Heart left ventricle (tissue), 16 donors: ENCODE data around the gene PPFIBP1. TPM values are rescaled to one million over a fixed set of nuclear protein-coding genes. Genes with fewer than 3 reads are reported as not detected.

Experiments used
- ATAC-seq, 4 donors: fragments of 200-7000 bp; cut with Tn5 transposase; one replicate each; pipeline ENCODE4 v1.9.1; 2020 to 2022; ENCODE audit warnings: moderate library complexity in 4 of 4, mild to moderate bottlenecking in 3 of 4, moderate number of reproducible peaks in 1 of 4
- DNase-seq, 5 donors: peaks; one replicate each; pipeline ENCODE4 v3.0.0-alpha.2; 2020
- H3K27ac ChIP-seq, 12 donors: fragments of 200-600 bp; sonication (generic) in 4 of 12; one replicate each; pipeline versions ENCODE4 v1.5.0 to v1.8.0; 2016 to 2022; ENCODE audit warnings: mild to moderate bottlenecking in 2 of 12
- H3K27me3 ChIP-seq, 9 donors: fragments of 200-600 bp; sonication (generic) in 2 of 9; one replicate each; pipeline versions ENCODE4 v1.5.1 to v1.8.0; 2016 to 2022; ENCODE audit warnings: mild to moderate bottlenecking in 3 of 9
- H3K36me3 ChIP-seq, 9 donors: fragments of 200-600 bp; sonication (generic) in 2 of 9; one replicate each; pipeline versions ENCODE4 v1.5.0 to v1.8.0; 2018 to 2022; ENCODE audit warnings: mild to moderate bottlenecking in 2 of 9
- H3K4me1 ChIP-seq, 12 donors: fragments of 200-600 bp; sonication (generic) in 4 of 12; one replicate each; pipeline versions ENCODE4 v1.5.0 to v1.8.0; 2016 to 2022; ENCODE audit warnings: mild to moderate bottlenecking in 3 of 12
- H3K4me3 ChIP-seq, 12 donors: fragments of 200-600 bp; sonication (generic) in 4 of 12; one replicate each; pipeline versions ENCODE4 v1.5.0 to v1.8.0; 2017 to 2022; ENCODE audit warnings: mild to moderate bottlenecking in 9 of 12, moderate library complexity in 4 of 12
- H3K9me3 ChIP-seq, 12 donors: fragments of 200-600 bp; sonication (generic) in 4 of 12; one replicate each; pipeline versions ENCODE4 v1.5.0 to v1.8.0; 2016 to 2022; ENCODE audit warnings: mild to moderate bottlenecking in 1 of 12
- CTCF ChIP-seq, 12 donors: fragments of 200-600 bp; sonication (generic) in 4 of 12; IDR thresholded peaks; one replicate each; pipeline versions ENCODE4 v1.5.0 to v1.8.0; 2018 to 2022; ENCODE audit warnings: antibody characterized with exemption in 12 of 12, mild to moderate bottlenecking in 5 of 12
- POLR2A ChIP-seq, 2 donors: fragments of 450-650 bp; IDR thresholded peaks; one replicate each; pipeline ENCODE4 v1.6.1; 2017; ENCODE audit warnings: antibody characterized with exemption in 2 of 2, mild to moderate bottlenecking in 2 of 2, moderate library complexity in 2 of 2
- WGBS, 4 donors: extraction: QIAGEN DNeasy Blood & Tissue Kit in 2 of 4; methylation state at CpG; one replicate each; pipeline versions ENCODE4 v1.1.5 to v1.1.7; 2013 to 2018; 5-methylcytosine and 5-hydroxymethylcytosine counted together
- intact Hi-C, 10 donors: fragments of 100-400 bp; cut with DNase I; formaldehyde crosslinking; loops; one replicate each; pipeline versions ENCODE4 v1.11.1 to v1.14.2; 2022
- polyA plus RNA-seq, 2 donors: library from polyadenylated mRNA; stranded (reverse); fragments of 200-250 nt; gene quantifications; one replicate each; pipeline ENCODE4 v1.2.3, GENCODE V29; 2013
- total RNA-seq, 9 donors: library from RNA; depleted of rRNA in 2 of 9; stranded (reverse); fragments of >200 nt in 2 of 9; fragmentation: NEBNext Ultra II Directional in 3 of 9; extraction: Animal tissue kit (Norgen Biotek cat#: 25700) in 3 of 9; gene quantifications; one replicate each; pipeline versions ENCODE4 v1.1.0 to v1.2.4, GENCODE V29; 2016 to 2023
- donor health status: ischemic (EF 13 %, LVEDD 7.1; RV severe dilation, severe dysfunction).
- donor health status: healthy with polysubstance abuse.
- donor health status: DM: no; HTN: yes; CAD: no.
- donor health status: DM: no; HTN: no; CAD: no.
- donor health status: ischemic (EF 25% LVEDD 6.9; RV normal size, moderate dysfunction).
- donor health status: ischemic (EF 25% LVEDD 5.7; RV mildly dilated, moderate dysfunction).
- donor health status: healthy.
- donor health status: DM: yes; HTN: yes; CAD: no.
- donor health status: ischemic (EF 35%, LVEDD 5.7; RV mildly dilated, moderate dysfunction).
- donor health status: nonischemic (EF 11% LVEDD 7.7; RV severe dilation, severe dysfunction).
- donor health status: DM: yes; HTN: yes; CAD: no.
- donor health status: PGD.
- donor health status: ischemic (EF 29% LVEDD 5.4; RV normal size, mild dysfunction).
- donor health status: nonischemic (EF 23%, LVEDD 6.1; RV moderate dilation, normal function).

The PPFIBP1 gene
- total and polyA plus RNA-seq, 11 donors = 48.7 to 413 (median 265) TPM

DNA sequence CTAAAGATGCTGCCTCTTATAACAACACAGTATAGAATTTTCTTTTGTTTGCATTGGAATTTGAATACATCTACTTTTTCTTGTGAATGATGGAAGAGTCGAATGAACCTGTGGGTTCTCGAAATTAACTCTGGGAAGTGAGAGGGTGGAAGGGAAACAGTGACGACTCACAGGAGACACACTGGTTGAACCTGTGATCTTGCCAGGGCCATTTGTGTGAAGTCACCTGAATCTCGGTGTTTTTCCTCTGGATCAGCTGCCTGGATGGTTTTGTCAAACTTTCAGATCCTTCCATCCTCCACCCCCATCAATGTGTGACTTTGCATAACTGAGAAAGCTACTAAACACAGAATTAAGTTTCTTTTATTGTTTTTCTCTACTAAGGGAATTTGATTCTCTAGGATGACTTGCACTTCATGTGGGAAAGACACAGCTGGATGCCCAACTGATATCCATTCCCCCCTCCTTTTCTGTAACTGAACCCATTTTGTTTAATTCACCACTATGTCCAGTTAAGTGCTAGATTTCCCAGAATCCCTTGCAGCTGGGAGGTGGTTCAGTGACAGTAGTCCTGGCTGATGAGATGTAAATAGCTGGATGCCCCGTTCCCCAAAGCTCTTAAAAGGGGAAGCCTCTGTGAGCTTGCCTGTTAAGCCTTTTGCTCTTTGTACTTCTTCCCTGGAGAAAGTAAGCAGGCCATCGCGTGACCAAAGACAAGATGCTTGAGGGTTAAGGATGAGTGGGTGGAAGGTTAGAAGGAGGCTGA, 6.3 kb downstream of the PPFIBP1 start:
- 69 to 82% (median 73%) methylated on average over 7 of the region's 7 CpGs for WGBS, 4 donors
- Histone ChIP-seq H3K27me3 (no peaks in the 10 kb centered on the region), H3K36me3 (peaks cover 0 to 3% (median 0%) of the 10 kb centered on the region in 9 donors), H3K4me3 (no peak overlapping the region), H3K9me3 (no peaks in the 10 kb centered on the region), H3K4me1 (peaks cover 0 to 91% (median 75%) of the 10 kb centered on the region in 12 donors), H3K27ac (peak overlapping the region in 3 of 12 donors; percentile 2 to 25 (median 5))
- ATAC-seq (no peak), DNase-seq (no peak)
- no peak for TF ChIP-seq CTCF (IDR thresholded peaks at IDR 0.05)
- no peak for TF ChIP-seq POLR2A (IDR thresholded peaks at IDR 0.05)
- intact Hi-C loops = loop anchor here in 2 of 10 donors (5.0 kb wide), 2 partner anchors 37 to 102 kb away; no protein-coding TSS in a partner anchor

DNA sequence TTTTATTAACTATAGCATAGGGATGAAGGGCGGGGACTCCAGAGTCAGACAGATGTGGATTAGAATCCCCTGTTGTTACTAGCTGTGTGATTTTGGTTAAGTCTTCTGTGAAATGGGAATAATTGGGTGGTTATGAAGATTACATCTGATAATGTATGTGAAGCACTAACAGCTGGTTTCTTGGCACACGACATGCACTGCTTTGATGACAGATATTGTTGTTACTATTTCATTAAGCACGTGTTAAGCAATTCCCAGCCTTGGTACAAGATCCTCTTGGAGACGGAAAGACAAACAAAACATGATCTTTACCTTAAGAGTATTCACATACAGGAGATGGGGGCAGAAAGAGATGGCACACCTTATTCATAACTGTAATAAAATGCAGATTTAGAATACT, 7.9 kb downstream of the PPFIBP1 start:
- peaks cover 0 to 88% (median 62%) of the 10 kb centered on the region in 12 donors for H3K4me1 ChIP-seq
- 44 to 47% (median 45%) methylated on average over 4 of the region's 4 CpGs for WGBS, 4 donors
- no peaks in the 10 kb centered on the region for H3K27me3 ChIP-seq
- H3K9me3 ChIP-seq = no peaks in the 10 kb centered on the region
- TF ChIP-seq CTCF (IDR thresholded peaks at IDR 0.05) = no peak
- no peak for TF ChIP-seq POLR2A (IDR thresholded peaks at IDR 0.05)
- peaks cover 0 to 15% (median 3%) of the 10 kb centered on the region in 9 donors for H3K36me3 ChIP-seq
- H3K4me3 ChIP-seq = no peak overlapping the region
- intact Hi-C loops = loop anchor here in 2 of 10 donors (5.0 kb wide), 2 partner anchors 35 to 100 kb away; no protein-coding TSS in a partner anchor
- peak in 1 of 4 donors; percentile 42 for ATAC-seq
- DNase-seq = no peak
- peak overlapping the region in 3 of 12 donors; percentile 1 to 42 (median 16) for H3K27ac ChIP-seq

- DNase-seq (no peak), ATAC-seq (no peak)
- H3K27ac ChIP-seq = peak overlapping the region in 3 of 12 donors; percentile 14 to 25 (median 18)
- 69 to 81% (median 73%) methylated on average over 6 of the region's 6 CpGs for WGBS, 4 donors
- H3K27me3 ChIP-seq = no peaks in the 10 kb centered on the region
- no peaks in the 10 kb centered on the region for H3K9me3 ChIP-seq
- no peak overlapping the region for H3K4me3 ChIP-seq
- H3K4me1 ChIP-seq = peaks cover 13 to 87% (median 63%) of the 10 kb centered on the region in 12 donors
- intact Hi-C loops = loop anchor here in 2 of 10 donors (5.0 kb wide), 2 partner anchors 33 to 98 kb away; no protein-coding TSS in a partner anchor
- no peak for TF ChIP-seq CTCF (IDR thresholded peaks at IDR 0.05)
- no peak for TF ChIP-seq POLR2A (IDR thresholded peaks at IDR 0.05)
- peaks cover 0 to 15% (median 3%) of the 10 kb centered on the region in 9 donors for H3K36me3 ChIP-seq
Measured at GRCh38 chr12:27534060-27534764, 10.2 kb downstream of the PPFIBP1 start.

GRCh38 chr12:27534765-27535161, 10.8 kb downstream of the PPFIBP1 start:
- H3K9me3 ChIP-seq = no peaks in the 10 kb centered on the region
- no peak for ATAC-seq
- H3K36me3 ChIP-seq = peaks cover 0 to 15% (median 3%) of the 10 kb centered on the region in 9 donors
- H3K27ac ChIP-seq = peak overlapping the region in 2 of 12 donors; percentile 18 to 25
- intact Hi-C loops = loop anchor here in 2 of 10 donors (5.0 kb wide), 2 partner anchors 33 to 98 kb away; no protein-coding TSS in a partner anchor
- H3K4me1 ChIP-seq = peaks cover 16 to 88% (median 67%) of the 10 kb centered on the region in 12 donors
- 84 to 92% (median 89%) methylated on average over 1 of the region's 1 CpG for WGBS, 4 donors
- H3K27me3 ChIP-seq = no peaks in the 10 kb centered on the region
- no peak overlapping the region for H3K4me3 ChIP-seq
- TF ChIP-seq POLR2A (IDR thresholded peaks at IDR 0.05) (no peak), CTCF (IDR thresholded peaks at IDR 0.05) (no peak)
- DNase-seq = no peak
